ENCODE data around the gene MEI1.

DNA sequence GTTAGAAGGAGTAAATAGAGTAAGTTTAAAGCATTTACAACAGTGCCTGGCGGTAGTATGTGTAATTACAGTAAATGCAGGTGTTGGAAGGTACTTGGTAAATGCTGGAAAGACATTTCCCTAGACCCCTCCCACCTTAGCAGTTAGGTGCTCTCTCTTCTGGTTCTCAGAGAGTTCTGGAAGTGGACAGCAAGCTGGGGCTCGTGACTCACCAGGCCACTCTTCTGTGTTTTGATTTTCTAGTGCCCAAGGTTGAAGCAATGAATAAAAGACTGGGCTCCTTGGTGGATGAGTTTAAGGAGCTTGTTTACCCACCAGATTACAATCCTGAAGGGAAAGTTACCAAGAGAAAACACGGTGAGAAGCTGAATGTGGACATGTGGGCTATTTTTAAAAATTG lies 38.2 kb upstream of the MEI1 start:
- TF ChIP-seq, protein P1, sequence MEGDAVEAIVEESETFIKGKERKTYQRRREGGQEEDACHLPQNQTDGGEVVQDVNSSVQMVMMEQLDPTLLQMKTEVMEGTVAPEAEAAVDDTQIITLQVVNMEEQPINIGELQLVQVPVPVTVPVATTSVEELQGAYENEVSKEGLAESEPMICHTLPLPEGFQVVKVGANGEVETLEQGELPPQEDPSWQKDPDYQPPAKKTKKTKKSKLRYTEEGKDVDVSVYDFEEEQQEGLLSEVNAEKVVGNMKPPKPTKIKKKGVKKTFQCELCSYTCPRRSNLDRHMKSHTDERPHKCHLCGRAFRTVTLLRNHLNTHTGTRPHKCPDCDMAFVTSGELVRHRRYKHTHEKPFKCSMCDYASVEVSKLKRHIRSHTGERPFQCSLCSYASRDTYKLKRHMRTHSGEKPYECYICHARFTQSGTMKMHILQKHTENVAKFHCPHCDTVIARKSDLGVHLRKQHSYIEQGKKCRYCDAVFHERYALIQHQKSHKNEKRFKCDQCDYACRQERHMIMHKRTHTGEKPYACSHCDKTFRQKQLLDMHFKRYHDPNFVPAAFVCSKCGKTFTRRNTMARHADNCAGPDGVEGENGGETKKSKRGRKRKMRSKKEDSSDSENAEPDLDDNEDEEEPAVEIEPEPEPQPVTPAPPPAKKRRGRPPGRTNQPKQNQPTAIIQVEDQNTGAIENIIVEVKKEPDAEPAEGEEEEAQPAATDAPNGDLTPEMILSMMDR (conservative IDR thresholded peaks at IDR 0.05) = no peak
- TF ChIP-seq EZH2 (IDR thresholded peaks at IDR 0.05; ENCODE audit: low read depth) = no peak
